NCI-H1105 (cell line): ENCODE results near the gene MRPL58.

Experiments
- DNase-seq: peaks from one replicate; lab custom pipeline; 2025; lab: John Stamatoyannopoulos, UW

Gene MRPL58

DNA sequence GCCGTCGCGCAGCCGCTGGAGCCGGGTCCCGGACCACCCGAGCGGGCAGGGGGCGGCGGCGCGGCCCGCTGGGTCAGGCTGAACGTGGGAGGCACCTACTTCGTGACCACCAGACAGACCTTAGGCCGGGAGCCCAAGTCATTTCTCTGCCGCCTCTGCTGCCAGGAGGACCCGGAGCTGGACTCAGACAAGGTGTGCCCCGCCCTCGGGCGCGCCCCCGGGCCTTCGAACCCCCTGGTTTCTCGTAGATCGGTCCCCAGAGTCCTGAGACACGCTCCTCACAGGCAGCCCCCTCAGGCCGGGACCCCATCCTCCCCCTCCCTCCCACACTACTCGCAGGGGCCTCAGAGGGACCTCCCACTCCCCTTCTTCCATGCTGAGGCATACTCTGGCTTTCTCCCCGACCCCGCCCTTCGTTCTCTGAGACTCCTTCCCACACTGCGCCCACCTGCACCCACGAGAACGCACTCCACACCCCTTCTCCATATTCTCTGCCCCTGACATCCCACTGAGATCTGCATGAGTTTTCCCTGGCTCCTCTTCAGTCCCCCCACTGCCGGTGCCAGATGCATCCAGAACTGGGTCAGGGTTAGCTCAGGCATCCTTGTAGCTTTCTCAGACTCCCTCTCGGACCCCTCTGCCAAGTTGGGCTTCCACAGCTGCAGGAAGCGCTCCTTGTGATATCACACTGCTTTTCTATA is 35.1 kb downstream of the MRPL58 start:
- no peak for DNase-seq

DNA sequence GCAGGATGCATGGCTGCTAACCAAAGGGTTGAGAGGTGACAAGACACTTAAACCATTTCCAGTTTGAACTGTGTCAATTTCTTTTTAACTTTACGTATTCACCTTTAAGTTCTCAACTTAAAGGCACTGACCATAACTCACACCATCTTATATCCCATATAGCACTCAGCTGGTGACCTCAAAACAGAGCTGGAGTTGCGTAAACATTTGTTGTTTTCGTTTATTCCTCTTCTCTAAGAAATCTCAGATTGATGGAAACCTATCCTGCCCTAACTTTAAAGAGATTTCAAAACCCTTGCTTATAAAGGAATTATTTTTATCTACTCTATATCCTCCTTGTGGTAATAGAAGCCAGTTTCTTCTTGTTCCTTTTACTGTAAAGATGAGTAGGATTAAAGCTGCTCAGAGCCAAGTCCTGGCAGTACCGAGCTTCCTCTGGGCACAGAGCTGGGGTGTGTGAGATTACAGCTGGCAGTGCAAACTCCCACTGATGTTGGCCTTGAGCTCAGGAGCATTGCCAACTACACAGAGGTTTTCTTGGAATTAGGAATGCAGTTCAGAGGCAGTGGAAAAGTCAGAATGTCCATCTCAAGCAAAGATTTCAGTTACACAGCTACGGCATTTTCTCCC is 35.9 kb downstream of the MRPL58 start:
- no peak for DNase-seq

DNA sequence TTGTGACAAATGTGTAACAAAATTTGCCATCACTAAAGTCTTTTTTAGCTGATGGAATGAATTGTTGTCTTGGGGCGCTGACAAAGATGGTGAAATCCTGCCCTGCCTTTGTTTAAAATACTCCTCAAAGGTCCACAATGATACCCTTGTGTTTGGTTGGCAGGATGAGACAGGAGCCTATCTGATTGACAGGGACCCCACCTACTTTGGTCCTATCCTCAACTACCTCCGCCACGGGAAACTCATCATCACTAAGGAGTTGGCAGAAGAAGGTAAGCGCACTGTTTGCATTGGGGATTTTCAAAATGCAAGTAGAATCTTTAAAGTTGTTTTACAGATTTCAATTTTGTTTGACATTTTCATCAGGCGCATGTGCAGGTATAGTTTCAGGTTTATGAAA is 36.6 kb downstream of the MRPL58 start:
- DNase-seq, result no peak

DNA sequence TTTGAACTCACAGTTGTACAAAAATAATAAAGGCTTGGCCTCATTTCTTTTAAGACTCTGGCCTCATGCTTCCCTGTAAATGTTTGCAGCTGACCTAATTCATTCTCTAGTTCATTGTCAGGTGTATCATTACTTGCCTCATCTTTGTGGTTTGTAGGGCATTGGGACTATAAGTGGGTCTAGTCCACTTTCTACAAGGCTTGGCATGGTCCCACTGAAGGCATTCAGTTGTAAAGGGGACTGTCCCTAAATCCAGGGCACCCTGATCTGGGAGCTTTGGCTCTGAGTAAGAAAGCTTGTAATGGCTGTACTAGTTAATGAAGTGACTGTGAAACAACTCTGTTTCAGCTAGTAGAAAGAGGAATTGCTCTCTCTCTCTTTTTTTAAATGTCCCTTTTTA is 37.2 kb downstream of the MRPL58 start:
- DNase-seq, result no peak

DNA sequence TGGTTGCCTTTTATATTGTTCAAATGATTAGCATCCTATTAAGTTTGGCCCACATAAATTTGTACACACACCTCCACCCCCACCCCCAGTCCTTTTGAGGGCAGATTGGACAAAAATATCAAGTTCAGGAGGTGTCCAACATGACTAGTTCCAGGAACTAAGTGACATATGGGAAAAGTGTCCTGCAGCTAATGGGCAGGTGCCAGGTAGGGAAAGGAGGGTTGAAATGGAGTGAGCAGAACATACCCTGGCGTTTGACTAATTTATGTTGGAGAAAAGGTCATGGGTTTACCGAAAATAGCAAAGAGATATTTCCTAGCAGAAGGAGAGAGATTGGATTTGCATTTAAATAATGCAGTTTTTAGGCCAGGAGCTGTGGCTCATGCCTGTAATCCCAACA is 39.5 kb downstream of the MRPL58 start:
- DNase-seq, result no peak

GRCh38 chr17:75059369-75060345 is 47.2 kb downstream of the MRPL58 start:
- DNase-seq, result no peak

DNA sequence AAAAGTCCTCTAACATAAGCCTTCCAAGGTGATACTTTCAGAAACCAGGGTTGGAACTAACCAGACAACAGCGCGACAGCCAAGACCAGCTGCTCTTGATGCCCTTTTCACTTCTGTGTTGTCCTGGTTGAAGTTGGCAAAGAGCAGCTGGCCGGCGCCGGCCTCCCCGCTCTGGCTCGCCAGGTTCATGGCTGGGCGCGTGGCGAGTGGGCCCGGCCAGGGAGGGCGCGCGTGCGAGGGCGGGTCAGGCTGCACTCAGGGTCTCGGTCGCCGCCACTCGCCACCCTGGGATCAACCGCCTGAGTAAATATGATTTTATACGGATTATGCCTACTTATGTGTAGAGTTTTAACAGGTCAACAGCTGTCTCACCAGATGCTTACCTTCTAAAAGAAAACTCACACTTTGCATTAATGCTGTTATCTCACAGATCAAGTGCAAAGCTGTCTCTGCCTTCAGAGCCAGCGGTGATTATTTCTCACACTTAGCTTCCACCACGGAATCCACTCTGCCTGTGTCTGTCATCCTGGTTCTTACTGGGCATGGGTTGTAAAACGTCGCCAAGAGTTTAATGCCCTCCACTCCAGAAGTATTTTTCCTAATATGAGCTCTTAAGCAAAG is 48.1 kb downstream of the MRPL58 start:
- DNase-seq, result no peak

DNA sequence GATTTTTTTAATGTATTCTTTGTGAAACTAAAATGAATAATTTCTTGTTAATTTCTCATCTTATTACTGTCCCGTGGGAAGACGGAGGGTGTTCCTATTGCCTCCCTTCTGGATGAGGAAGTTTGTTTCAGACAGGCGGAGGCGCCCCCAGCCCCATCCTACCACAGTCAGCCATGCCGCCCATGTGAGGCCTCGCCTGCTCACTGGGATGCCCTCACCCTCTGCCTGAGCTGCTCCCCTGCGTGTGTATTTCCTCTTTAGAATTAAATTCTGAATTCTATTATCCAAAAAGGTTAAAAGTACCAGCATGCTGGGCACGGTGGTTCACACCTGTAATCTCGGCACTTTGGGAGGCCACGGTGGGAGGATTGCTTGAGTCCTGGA is 48.6 kb downstream of the MRPL58 start:
- no peak for DNase-seq

- no peak for DNase-seq
These were observed 49.1 kb downstream of the MRPL58 start for GRCh38 chr17:75061618-75062017.

DNA sequence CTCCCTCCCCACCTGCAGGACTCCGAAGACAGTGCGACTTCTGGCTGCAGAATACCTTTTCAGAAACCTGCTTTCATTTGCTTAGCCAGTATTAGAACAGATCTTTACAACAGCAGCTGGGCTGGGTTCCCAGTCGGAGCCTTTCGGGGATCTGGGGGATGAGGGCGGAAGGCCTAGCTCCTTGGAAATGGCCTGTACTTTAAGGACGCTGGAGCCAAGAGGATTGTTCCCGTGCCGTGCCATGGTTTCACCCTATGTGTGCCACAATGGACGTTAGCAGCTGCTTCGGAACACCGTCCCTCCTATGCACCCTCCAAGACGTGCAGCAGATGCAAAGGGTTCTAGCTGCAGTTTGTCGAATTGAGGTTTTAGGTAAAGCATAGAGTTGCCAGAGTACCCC is 50.7 kb downstream of the MRPL58 start:
- no peak for DNase-seq

DNA sequence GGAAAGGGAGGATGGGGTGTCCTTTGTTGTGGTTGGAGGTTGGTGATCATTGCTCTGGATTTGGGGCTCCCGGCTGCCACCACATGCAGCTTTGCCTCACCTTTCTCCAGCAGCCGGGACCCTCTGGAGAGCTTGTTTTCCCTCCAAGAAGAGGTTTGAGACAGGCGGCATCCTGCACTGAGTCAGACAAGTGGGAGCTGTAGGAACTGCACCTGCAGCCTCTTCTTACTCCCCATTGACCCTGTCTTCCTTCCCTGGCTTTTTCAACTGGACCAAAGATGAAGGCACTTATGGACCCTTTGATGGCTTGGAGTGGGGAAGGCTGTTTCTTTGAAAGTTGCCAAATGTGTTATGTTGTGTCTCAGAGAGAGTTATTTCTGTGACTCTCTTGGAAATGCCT is 51.2 kb downstream of the MRPL58 start:
- DNase-seq, result no peak

- DNase-seq, result no peak
These were observed 51.6 kb downstream of the MRPL58 start for GRCh38 chr17:75064040-75064439.

DNA sequence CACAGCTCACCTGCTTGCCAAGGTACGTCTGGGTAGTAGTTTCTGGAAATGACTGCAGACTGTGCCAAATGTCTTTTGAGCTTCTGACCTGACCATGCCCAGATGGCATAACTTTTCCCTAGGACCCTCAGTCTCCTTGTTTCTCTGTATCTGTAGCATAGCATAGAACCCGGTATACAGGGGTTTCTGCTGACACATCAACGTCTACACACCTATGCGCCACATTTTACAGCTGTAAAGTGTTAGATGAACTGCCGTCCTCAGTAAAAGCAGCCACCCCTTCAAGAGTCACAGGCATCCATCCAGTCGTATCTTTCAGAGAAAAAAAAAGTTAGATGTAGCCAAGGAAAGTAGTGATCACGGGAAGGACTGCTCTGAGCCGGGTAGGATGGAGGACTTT is 52.0 kb downstream of the MRPL58 start:
- no peak for DNase-seq

DNA sequence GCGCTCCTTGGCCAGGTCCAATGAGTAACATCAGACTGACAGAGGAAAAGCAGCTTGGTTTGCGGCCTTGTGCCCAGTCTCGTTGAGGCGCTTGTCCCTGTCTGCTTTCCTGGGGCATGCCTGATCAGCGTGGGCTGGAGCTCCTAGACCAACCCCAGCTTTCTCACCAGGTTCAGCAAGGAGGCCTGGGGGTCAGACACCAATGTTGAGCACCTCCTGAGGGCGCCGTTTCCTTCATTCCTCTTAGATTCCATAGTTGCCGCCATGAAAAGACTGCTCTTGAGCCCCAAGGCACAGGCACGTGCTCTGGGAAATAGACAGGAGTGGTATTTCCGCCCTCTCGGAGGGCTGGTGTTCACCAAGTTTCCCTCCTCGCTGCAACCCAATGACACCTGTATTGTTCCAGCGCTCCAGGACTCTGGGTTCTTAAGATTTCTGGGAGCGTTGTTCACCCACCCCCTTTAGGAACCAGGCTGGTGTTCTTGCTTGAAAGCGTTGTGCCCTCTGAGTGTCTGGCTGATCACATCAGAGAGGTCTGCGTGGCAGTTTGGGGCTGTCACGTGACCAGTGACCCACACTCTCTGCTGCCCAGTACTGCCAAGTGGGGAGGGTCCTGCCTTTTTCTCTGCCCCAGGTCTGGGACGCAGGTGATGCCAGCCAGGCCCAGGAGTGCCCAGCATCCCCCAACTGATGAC is 52.5 kb downstream of the MRPL58 start:
- no peak for DNase-seq

DNA sequence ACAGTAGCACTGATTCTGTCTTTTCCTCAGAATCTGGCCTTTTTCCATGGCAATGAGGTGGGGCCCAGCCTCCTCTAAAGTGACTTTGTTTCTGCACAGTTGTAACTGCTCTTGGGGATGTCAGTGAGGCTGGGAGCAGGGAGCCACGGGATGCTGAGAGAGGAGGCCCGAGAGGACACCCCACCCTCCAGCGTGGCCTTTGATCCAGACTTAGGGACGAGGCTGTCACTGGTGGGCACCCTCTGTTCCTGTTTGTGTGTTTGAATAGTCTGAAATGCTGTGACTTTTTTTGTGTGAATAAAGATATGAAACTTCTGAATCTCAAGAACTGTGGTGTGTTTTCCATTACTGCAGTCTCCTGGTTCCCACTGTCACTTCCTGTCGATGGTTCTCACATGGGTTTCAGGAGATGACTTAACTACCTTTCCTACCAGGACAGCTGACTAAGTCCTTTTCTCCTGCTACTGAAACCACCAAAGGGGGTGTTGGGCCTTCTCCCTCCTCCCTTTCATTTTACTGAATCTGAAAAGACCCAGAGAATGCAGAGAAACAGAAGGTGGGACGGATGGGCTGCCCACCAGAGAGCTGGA is 53.2 kb downstream of the MRPL58 start:
- DNase-seq, result no peak

GRCh38 chr17:75067856-75068255 is 55.4 kb downstream of the MRPL58 start:
- no peak for DNase-seq

DNA sequence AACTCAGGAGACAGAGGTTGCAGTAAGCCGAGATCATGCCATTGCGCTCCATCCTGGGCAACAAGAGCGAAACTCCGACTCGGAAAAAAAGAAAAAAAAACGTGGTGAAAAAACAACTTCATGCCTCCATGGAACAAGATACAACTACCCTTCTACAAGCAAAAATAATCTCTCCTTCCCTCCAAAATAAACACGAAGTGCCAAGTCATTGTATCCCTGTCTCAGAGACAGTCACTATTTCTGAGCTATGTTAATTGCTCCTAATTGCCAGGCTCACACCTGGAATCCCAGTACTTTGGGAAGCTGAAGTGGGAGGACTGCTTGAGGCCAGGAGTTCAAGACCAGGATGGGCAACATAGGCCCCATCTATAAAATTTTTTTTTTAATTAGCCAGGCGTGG is 56.3 kb downstream of the MRPL58 start:
- DNase-seq, result no peak

DNA sequence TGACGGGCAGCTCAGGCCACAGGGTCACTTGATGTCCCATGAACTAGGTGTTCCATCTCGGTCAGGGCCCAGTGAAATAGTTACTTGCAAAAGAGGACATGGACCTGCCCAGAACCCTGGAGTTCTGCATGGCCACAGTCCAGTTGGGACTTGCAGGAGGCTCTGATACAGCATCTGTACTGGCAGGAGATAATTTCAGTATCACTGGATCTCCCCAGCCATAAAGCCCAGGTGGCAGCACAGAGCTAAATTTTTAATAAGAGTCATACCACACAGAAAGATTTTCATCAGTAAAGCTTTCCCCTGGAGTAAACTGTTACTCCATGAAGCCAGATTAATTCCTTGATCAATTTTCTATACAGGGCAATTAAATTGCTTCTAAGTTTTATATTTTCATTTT is 57.3 kb downstream of the MRPL58 start:
- DNase-seq, result no peak
